Heart left ventricle (tissue), 16 donors: ENCODE measurements around the gene CUX1. TPM values are rescaled to one million over a fixed set of nuclear protein-coding genes. Genes with fewer than 3 reads are reported as not detected.

Source experiments
- ATAC-seq, 4 donors: fragments of 200-7000 bp; cut with Tn5 transposase; one replicate each; pipeline ENCODE4 v1.9.1; 2020 to 2022; ENCODE audit warnings: moderate library complexity in 4 of 4, mild to moderate bottlenecking in 3 of 4, moderate number of reproducible peaks in 1 of 4
- DNase-seq, 5 donors: peaks; one replicate each; pipeline ENCODE4 v3.0.0-alpha.2; 2020
- H3K27ac ChIP-seq, 12 donors: fragments of 200-600 bp; sonication (generic) in 4 of 12; one replicate each; pipeline versions ENCODE4 v1.5.0 to v1.8.0; 2016 to 2022; ENCODE audit warnings: mild to moderate bottlenecking in 2 of 12
- H3K27me3 ChIP-seq, 9 donors: fragments of 200-600 bp; sonication (generic) in 2 of 9; one replicate each; pipeline versions ENCODE4 v1.5.1 to v1.8.0; 2016 to 2022; ENCODE audit warnings: mild to moderate bottlenecking in 3 of 9
- H3K36me3 ChIP-seq, 9 donors: fragments of 200-600 bp; sonication (generic) in 2 of 9; one replicate each; pipeline versions ENCODE4 v1.5.0 to v1.8.0; 2018 to 2022; ENCODE audit warnings: mild to moderate bottlenecking in 2 of 9
- H3K4me1 ChIP-seq, 12 donors: fragments of 200-600 bp; sonication (generic) in 4 of 12; one replicate each; pipeline versions ENCODE4 v1.5.0 to v1.8.0; 2016 to 2022; ENCODE audit warnings: mild to moderate bottlenecking in 3 of 12
- H3K4me3 ChIP-seq, 12 donors: fragments of 200-600 bp; sonication (generic) in 4 of 12; one replicate each; pipeline versions ENCODE4 v1.5.0 to v1.8.0; 2017 to 2022; ENCODE audit warnings: mild to moderate bottlenecking in 9 of 12, moderate library complexity in 4 of 12
- H3K9me3 ChIP-seq, 12 donors: fragments of 200-600 bp; sonication (generic) in 4 of 12; one replicate each; pipeline versions ENCODE4 v1.5.0 to v1.8.0; 2016 to 2022; ENCODE audit warnings: mild to moderate bottlenecking in 1 of 12
- CTCF ChIP-seq, 12 donors: fragments of 200-600 bp; sonication (generic) in 4 of 12; IDR thresholded peaks; one replicate each; pipeline versions ENCODE4 v1.5.0 to v1.8.0; 2018 to 2022; ENCODE audit warnings: antibody characterized with exemption in 12 of 12, mild to moderate bottlenecking in 5 of 12
- POLR2A ChIP-seq, 2 donors: fragments of 450-650 bp; IDR thresholded peaks; one replicate each; pipeline ENCODE4 v1.6.1; 2017; ENCODE audit warnings: antibody characterized with exemption in 2 of 2, mild to moderate bottlenecking in 2 of 2, moderate library complexity in 2 of 2
- WGBS, 4 donors: extraction: QIAGEN DNeasy Blood & Tissue Kit in 2 of 4; methylation state at CpG; one replicate each; pipeline versions ENCODE4 v1.1.5 to v1.1.7; 2013 to 2018; 5-methylcytosine and 5-hydroxymethylcytosine counted together
- intact Hi-C, 10 donors: fragments of 100-400 bp; cut with DNase I; formaldehyde crosslinking; loops; one replicate each; pipeline versions ENCODE4 v1.11.1 to v1.14.2; 2022
- polyA plus RNA-seq, 2 donors: library from polyadenylated mRNA; stranded (reverse); fragments of 200-250 nt; gene quantifications; one replicate each; pipeline ENCODE4 v1.2.3, GENCODE V29; 2013
- total RNA-seq, 9 donors: library from RNA; depleted of rRNA in 2 of 9; stranded (reverse); fragments of >200 nt in 2 of 9; fragmentation: NEBNext Ultra II Directional in 3 of 9; extraction: Animal tissue kit (Norgen Biotek cat#: 25700) in 3 of 9; gene quantifications; one replicate each; pipeline versions ENCODE4 v1.1.0 to v1.2.4, GENCODE V29; 2016 to 2023
- donor health status: ischemic (EF 13 %, LVEDD 7.1; RV severe dilation, severe dysfunction).
- donor health status: healthy with polysubstance abuse.
- donor health status: DM: no; HTN: yes; CAD: no.
- donor health status: DM: no; HTN: no; CAD: no.
- donor health status: ischemic (EF 25% LVEDD 6.9; RV normal size, moderate dysfunction).
- donor health status: ischemic (EF 25% LVEDD 5.7; RV mildly dilated, moderate dysfunction).
- donor health status: healthy.
- donor health status: DM: yes; HTN: yes; CAD: no.
- donor health status: ischemic (EF 35%, LVEDD 5.7; RV mildly dilated, moderate dysfunction).
- donor health status: nonischemic (EF 11% LVEDD 7.7; RV severe dilation, severe dysfunction).
- donor health status: DM: yes; HTN: yes; CAD: no.
- donor health status: PGD.
- donor health status: ischemic (EF 29% LVEDD 5.4; RV normal size, mild dysfunction).
- donor health status: nonischemic (EF 23%, LVEDD 6.1; RV moderate dilation, normal function).

Gene CUX1
- total and polyA plus RNA-seq, 11 donors = 51.9 to 173 (median 122) TPM

GRCh38 chr7:101940151-101940550 is 122.7 kb downstream of the CUX1 start:
- intact Hi-C loops = no loop called here
- Histone ChIP-seq H3K4me3 (no peak overlapping the region), H3K9me3 (no peaks in the 10 kb centered on the region), H3K4me1 (peaks cover 2 to 81% (median 59%) of the 10 kb centered on the region in 12 donors), H3K27me3 (no peaks in the 10 kb centered on the region), H3K27ac (peak overlapping the region in 7 of 12 donors; percentile 3 to 90 (median 72)), H3K36me3 (no peaks in the 10 kb centered on the region)
- DNase-seq (peak in 1 of 5 donors; percentile 14), ATAC-seq (no peak)
- 87 to 93% (median 93%) methylated on average over 10 of the region's 10 CpGs for WGBS, 4 donors
- TF ChIP-seq POLR2A (IDR thresholded peaks at IDR 0.05) = no peak
- no peak for TF ChIP-seq CTCF (IDR thresholded peaks at IDR 0.05)

- DNase-seq = peak in 2 of 5 donors; percentile 57 to 73
- TF ChIP-seq CTCF (IDR thresholded peaks at IDR 0.05) (no peak), POLR2A (IDR thresholded peaks at IDR 0.05) (no peak)
- Histone ChIP-seq H3K9me3 (no peaks in the 10 kb centered on the region), H3K4me1 (peaks cover 0 to 80% (median 57%) of the 10 kb centered on the region in 12 donors), H3K27ac (peak overlapping the region; percentile 30 to 90 (median 64)), H3K4me3 (no peak overlapping the region), H3K27me3 (no peaks in the 10 kb centered on the region), H3K36me3 (no peaks in the 10 kb centered on the region)
- ATAC-seq = peak; percentile 13 to 54 (median 36)
- intact Hi-C loops = no loop called here
- WGBS, 4 donors = 60 to 70% (median 63%) methylated on average over 9 of the region's 9 CpGs
Measured at GRCh38 chr7:101940830-101941229, 123.4 kb downstream of the CUX1 start.

- ATAC-seq (peak; percentile 53 to 64 (median 54)), DNase-seq (peak in 1 of 5 donors; percentile 53)
- Histone ChIP-seq H3K27me3 (no peaks in the 10 kb centered on the region), H3K36me3 (no peaks in the 10 kb centered on the region), H3K4me1 (peaks cover 0 to 79% (median 52%) of the 10 kb centered on the region in 12 donors), H3K27ac (peak overlapping the region; percentile 42 to 90 (median 64)), H3K9me3 (no peaks in the 10 kb centered on the region), H3K4me3 (no peak overlapping the region)
- intact Hi-C loops = no loop called here
- no peak for TF ChIP-seq CTCF (IDR thresholded peaks at IDR 0.05)
- no peak for TF ChIP-seq POLR2A (IDR thresholded peaks at IDR 0.05)
- WGBS, 4 donors = 44 to 53% (median 49%) methylated on average over 12 of the region's 12 CpGs
Measured at GRCh38 chr7:101941481-101942383, 124.3 kb downstream of the CUX1 start.

- WGBS, 4 donors = 87 to 90% (median 89%) methylated on average over 13 of the region's 13 CpGs
- TF ChIP-seq POLR2A (IDR thresholded peaks at IDR 0.05) (no peak), CTCF (IDR thresholded peaks at IDR 0.05) (no peak)
- no peaks in the 10 kb centered on the region for H3K9me3 ChIP-seq
- H3K27me3 ChIP-seq = no peaks in the 10 kb centered on the region
- ATAC-seq = no peak
- H3K4me1 ChIP-seq = peaks cover 2 to 78% (median 53%) of the 10 kb centered on the region in 12 donors
- DNase-seq = peak in 1 of 5 donors; percentile 24
- H3K4me3 ChIP-seq = no peak overlapping the region
- H3K27ac ChIP-seq = peak overlapping the region; percentile 42 to 90 (median 64)
- no peaks in the 10 kb centered on the region for H3K36me3 ChIP-seq
- intact Hi-C loops = no loop called here
Measured at GRCh38 chr7:101942603-101943210, 125.3 kb downstream of the CUX1 start.
